ENCODE data around the gene CDH13. TPM values are rescaled to one million over a fixed set of nuclear protein-coding genes. Genes with fewer than 3 reads are reported as not detected.

Gene CDH13
- total RNA-seq, 1 experiment from 2014 or later, result 0.56 TPM

- Histone ChIP-seq H3K27me3 (ENCODE audit: low read length) (no peaks in the 10 kb centered on the region), H3K4me1 (ENCODE audit: low read length) (no peaks in the 10 kb centered on the region; the same call in 1 of the 2 replicates), H2AFZ (ENCODE audit: low read length) (no peak overlapping the region), H3K27ac (ENCODE audit: low read length) (no peak overlapping the region), H3K9me2 (replicated peaks; ENCODE audit: insufficient read depth, low read length) (no peaks in the 10 kb centered on the region), H3K79me2 (ENCODE audit: low read length) (no peaks in the 10 kb centered on the region), H3K9ac (ENCODE audit: low read length) (no peak overlapping the region), H4K20me1 (ENCODE audit: insufficient read depth, low read depth, low read length) (no peaks in the 10 kb centered on the region), H3K4me3 (ENCODE audit: low read length) (no peak overlapping the region), H3K4me2 (ENCODE audit: low read depth, low read length, poor library complexity, severe bottlenecking) (no peak overlapping the region), H3K9me3 (ENCODE audit: low read length) (no peaks in the 10 kb centered on the region), H3K36me3 (ENCODE audit: insufficient read depth, low read length) (no peaks in the 10 kb centered on the region)
- DNase-seq, result no peak
Observed at GRCh38 chr16:83338138-83338537, 711.4 kb downstream of the CDH13 start.

- H3K9ac ChIP-seq (ENCODE audit: low read length), result no peak overlapping the region
Observed at GRCh38 chr16:83338941-83339340, 712.2 kb downstream of the CDH13 start.

GRCh38 chr16:83343935-83344366 lies 717.2 kb downstream of the CDH13 start:
- H3K4me2 ChIP-seq (ENCODE audit: low read depth, low read length, poor library complexity, severe bottlenecking), result no peak overlapping the region
- no peaks in the 10 kb centered on the region for H3K79me2 ChIP-seq (ENCODE audit: low read length)
- H3K9me3 ChIP-seq (ENCODE audit: low read length), result no peaks in the 10 kb centered on the region
- no peak overlapping the region for H3K9ac ChIP-seq (ENCODE audit: low read length)
- H2AFZ ChIP-seq (ENCODE audit: low read length), result no peak overlapping the region
- H3K36me3 ChIP-seq (ENCODE audit: insufficient read depth, low read length), result no peaks in the 10 kb centered on the region
- H3K9me2 ChIP-seq (replicated peaks; ENCODE audit: insufficient read depth, low read length), result no peaks in the 10 kb centered on the region
- H3K27me3 ChIP-seq (ENCODE audit: low read length), result no peaks in the 10 kb centered on the region
- H3K27ac ChIP-seq (ENCODE audit: low read length), result no peak overlapping the region
- no peak for DNase-seq
- no peaks in the 10 kb centered on the region for H3K4me1 ChIP-seq (ENCODE audit: low read length)
- H4K20me1 ChIP-seq (ENCODE audit: insufficient read depth, low read depth, low read length), result no peaks in the 10 kb centered on the region
- H3K4me3 ChIP-seq (ENCODE audit: low read length), result no peak overlapping the region

More at GRCh38 chr16:83338941-83339340, 712.2 kb downstream of the CDH13 start:
- H3K27ac ChIP-seq (ENCODE audit: low read length), result no peak overlapping the region
- no peak overlapping the region for H2AFZ ChIP-seq (ENCODE audit: low read length)
- H3K9me3 ChIP-seq (ENCODE audit: low read length), result no peaks in the 10 kb centered on the region
- no peak for DNase-seq
- H3K27me3 ChIP-seq (ENCODE audit: low read length), result no peaks in the 10 kb centered on the region
- H4K20me1 ChIP-seq (ENCODE audit: insufficient read depth, low read depth, low read length), result no peaks in the 10 kb centered on the region
- no peak overlapping the region for H3K4me3 ChIP-seq (ENCODE audit: low read length)
- no peaks in the 10 kb centered on the region for H3K9me2 ChIP-seq (replicated peaks; ENCODE audit: insufficient read depth, low read length)
- no peaks in the 10 kb centered on the region for H3K36me3 ChIP-seq (ENCODE audit: insufficient read depth, low read length)
- H3K4me2 ChIP-seq (ENCODE audit: low read depth, low read length, poor library complexity, severe bottlenecking), result no peak overlapping the region
- H3K4me1 ChIP-seq (ENCODE audit: low read length), result no peaks in the 10 kb centered on the region; the same call in 1 of the 2 replicates
- no peaks in the 10 kb centered on the region for H3K79me2 ChIP-seq (ENCODE audit: low read length)

GRCh38 chr16:83345846-83346640 lies 719.3 kb downstream of the CDH13 start:
- Histone ChIP-seq H2AFZ (ENCODE audit: low read length) (no peak overlapping the region), H3K9ac (ENCODE audit: low read length) (no peak overlapping the region), H3K79me2 (ENCODE audit: low read length) (no peaks in the 10 kb centered on the region), H3K4me2 (ENCODE audit: low read depth, low read length, poor library complexity, severe bottlenecking) (no peak overlapping the region), H3K4me1 (ENCODE audit: low read length) (no peaks in the 10 kb centered on the region), H3K27me3 (ENCODE audit: low read length) (no peaks in the 10 kb centered on the region), H4K20me1 (ENCODE audit: insufficient read depth, low read depth, low read length) (no peaks in the 10 kb centered on the region), H3K27ac (ENCODE audit: low read length) (no peak overlapping the region), H3K9me3 (ENCODE audit: low read length) (no peaks in the 10 kb centered on the region), H3K9me2 (replicated peaks; ENCODE audit: insufficient read depth, low read length) (no peaks in the 10 kb centered on the region), H3K36me3 (ENCODE audit: insufficient read depth, low read length) (no peaks in the 10 kb centered on the region), H3K4me3 (ENCODE audit: low read length) (no peak overlapping the region)
- DNase-seq, result no peak

- Histone ChIP-seq H2AFZ (ENCODE audit: low read length) (no peak overlapping the region), H3K36me3 (ENCODE audit: insufficient read depth, low read length) (no peaks in the 10 kb centered on the region), H3K79me2 (ENCODE audit: low read length) (no peaks in the 10 kb centered on the region), H4K20me1 (ENCODE audit: insufficient read depth, low read depth, low read length) (no peaks in the 10 kb centered on the region), H3K9me3 (ENCODE audit: low read length) (no peaks in the 10 kb centered on the region), H3K4me3 (ENCODE audit: low read length) (no peak overlapping the region), H3K4me2 (ENCODE audit: low read depth, low read length, poor library complexity, severe bottlenecking) (no peak overlapping the region), H3K9ac (ENCODE audit: low read length) (no peak overlapping the region), H3K27ac (ENCODE audit: low read length) (no peak overlapping the region), H3K9me2 (replicated peaks; ENCODE audit: insufficient read depth, low read length) (no peaks in the 10 kb centered on the region), H3K4me1 (ENCODE audit: low read length) (no peaks in the 10 kb centered on the region), H3K27me3 (ENCODE audit: low read length) (no peaks in the 10 kb centered on the region)
- DNase-seq, result no peak
Observed at GRCh38 chr16:83348991-83349390, 722.2 kb downstream of the CDH13 start.

GRCh38 chr16:83350481-83350880 lies 723.7 kb downstream of the CDH13 start:
- H3K36me3 ChIP-seq (ENCODE audit: insufficient read depth, low read length), result no peaks in the 10 kb centered on the region
- H3K27ac ChIP-seq (ENCODE audit: low read length), result no peak overlapping the region
- H3K4me2 ChIP-seq (ENCODE audit: low read depth, low read length, poor library complexity, severe bottlenecking), result no peak overlapping the region
- H3K79me2 ChIP-seq (ENCODE audit: low read length), result no peaks in the 10 kb centered on the region
- DNase-seq, result no peak
- H2AFZ ChIP-seq (ENCODE audit: low read length), result no peak overlapping the region
- H3K9ac ChIP-seq (ENCODE audit: low read length), result no peak overlapping the region
- no peak overlapping the region for H3K4me3 ChIP-seq (ENCODE audit: low read length)
- H4K20me1 ChIP-seq (ENCODE audit: insufficient read depth, low read depth, low read length), result no peaks in the 10 kb centered on the region
- H3K27me3 ChIP-seq (ENCODE audit: low read length), result no peaks in the 10 kb centered on the region
- H3K9me2 ChIP-seq (replicated peaks; ENCODE audit: insufficient read depth, low read length), result no peaks in the 10 kb centered on the region
- H3K4me1 ChIP-seq (ENCODE audit: low read length), result peaks cover 5% of the 10 kb centered on the region
- no peaks in the 10 kb centered on the region for H3K9me3 ChIP-seq (ENCODE audit: low read length)

GRCh38 chr16:83351846-83352245 lies 725.1 kb downstream of the CDH13 start:
- DNase-seq, result no peak
- H2AFZ ChIP-seq (ENCODE audit: low read length), result no peak overlapping the region
- no peak overlapping the region for H3K9ac ChIP-seq (ENCODE audit: low read length)
- no peaks in the 10 kb centered on the region for H3K9me3 ChIP-seq (ENCODE audit: low read length)
- no peaks in the 10 kb centered on the region for H3K36me3 ChIP-seq (ENCODE audit: insufficient read depth, low read length)
- H4K20me1 ChIP-seq (ENCODE audit: insufficient read depth, low read depth, low read length), result no peaks in the 10 kb centered on the region
- H3K4me2 ChIP-seq (ENCODE audit: low read depth, low read length, poor library complexity, severe bottlenecking), result no peak overlapping the region
- H3K79me2 ChIP-seq (ENCODE audit: low read length), result no peaks in the 10 kb centered on the region
- peaks cover 11% of the 10 kb centered on the region for H3K4me1 ChIP-seq (ENCODE audit: low read length)
- H3K27ac ChIP-seq (ENCODE audit: low read length), result no peak overlapping the region
- no peaks in the 10 kb centered on the region for H3K27me3 ChIP-seq (ENCODE audit: low read length)
- H3K9me2 ChIP-seq (replicated peaks; ENCODE audit: insufficient read depth, low read length), result no peaks in the 10 kb centered on the region
- H3K4me3 ChIP-seq (ENCODE audit: low read length), result no peak overlapping the region

- Histone ChIP-seq H3K4me1 (ENCODE audit: low read length) (peaks cover 11% of the 10 kb centered on the region), H3K9ac (ENCODE audit: low read length) (no peak overlapping the region), H3K9me2 (replicated peaks; ENCODE audit: insufficient read depth, low read length) (no peaks in the 10 kb centered on the region), H3K27me3 (ENCODE audit: low read length) (no peaks in the 10 kb centered on the region), H4K20me1 (ENCODE audit: insufficient read depth, low read depth, low read length) (no peaks in the 10 kb centered on the region), H3K4me3 (ENCODE audit: low read length) (no peak overlapping the region), H3K27ac (ENCODE audit: low read length) (no peak overlapping the region), H2AFZ (ENCODE audit: low read length) (no peak overlapping the region), H3K79me2 (ENCODE audit: low read length) (no peaks in the 10 kb centered on the region), H3K4me2 (ENCODE audit: low read depth, low read length, poor library complexity, severe bottlenecking) (no peak overlapping the region), H3K9me3 (ENCODE audit: low read length) (no peaks in the 10 kb centered on the region), H3K36me3 (ENCODE audit: insufficient read depth, low read length) (no peaks in the 10 kb centered on the region)
- no peak for DNase-seq
Observed at GRCh38 chr16:83353241-83353640, 726.5 kb downstream of the CDH13 start.
